MM.1S (cell line): ENCODE results near the gene GATAD2B.

Experiments
- DNase-seq: peaks from one replicate; pipeline ENCODE4 v3.0.0-alpha.2; 2015
- H2AFZ ChIP-seq: fragments of 300-600 bp; sonication (generic); 2 replicates; pipeline ENCODE4 v1.6.0; 2016; ENCODE audit warnings: antibody characterized with exemption, low read length
- H3F3A ChIP-seq: fragments of 300-600 bp; sonication (generic); 2 replicates; pipeline ENCODE4 v1.6.1; 2016; ENCODE audit warnings: mild to moderate bottlenecking, antibody characterized with exemption, low read length, moderate library complexity, mixed read lengths; ENCODE audit not compliant: insufficient read depth
- H3K27ac ChIP-seq: fragments of 300-600 bp; sonication (generic); 2 replicates; pipeline ENCODE4 v1.5.1; 2016; ENCODE audit warnings: mild to moderate bottlenecking, low read length
- H3K27me3 ChIP-seq: fragments of 300-600 bp; sonication (generic); replicated peaks from 2 replicates; pipeline ENCODE4 v1.6.0; 2016; ENCODE audit warnings: low read length; ENCODE audit not compliant: insufficient read depth
- H3K36me3 ChIP-seq: fragments of 300-600 bp; sonication (generic); replicated peaks from 2 replicates; pipeline ENCODE4 v1.6.1; 2016; ENCODE audit warnings: mild to moderate bottlenecking, low read length, mixed read lengths; ENCODE audit not compliant: insufficient read depth
- H3K4me1 ChIP-seq: fragments of 300-600 bp; sonication (generic); 2 replicates; pipeline ENCODE4 v1.6.1; 2016; ENCODE audit warnings: low read length, mixed read lengths
- H3K4me2 ChIP-seq: fragments of 300-600 bp; sonication (generic); 2 replicates; pipeline ENCODE4 v1.6.0; 2016; ENCODE audit warnings: low read depth, low read length
- H3K4me3 ChIP-seq: fragments of 300-600 bp; sonication (generic); 2 replicates; pipeline ENCODE4 v1.5.1; 2016; ENCODE audit warnings: low read length, mixed read lengths
- H3K79me2 ChIP-seq: fragments of 300-600 bp; sonication (generic); 2 replicates; pipeline ENCODE4 v1.6.1; 2016; ENCODE audit warnings: mixed run types, low read length, mixed read lengths
- H3K9ac ChIP-seq: fragments of 300-600 bp; sonication (generic); 2 replicates; pipeline ENCODE4 v1.6.1; 2016; ENCODE audit warnings: low read length, mixed read lengths
- H3K9me2 ChIP-seq: fragments of 300-600 bp; sonication (generic); replicated peaks from 2 replicates; pipeline ENCODE4 v1.6.1; 2016; ENCODE audit warnings: mild to moderate bottlenecking, low read length, mixed read lengths; ENCODE audit not compliant: insufficient read depth
- H3K9me3 ChIP-seq: fragments of 300-600 bp; sonication (generic); replicated peaks from 2 replicates; pipeline ENCODE4 v1.6.1; 2016; ENCODE audit warnings: mild to moderate bottlenecking, low read length, mixed read lengths; ENCODE audit not compliant: insufficient read depth
- H4K20me1 ChIP-seq: fragments of 300-600 bp; sonication (generic); 2 replicates; pipeline ENCODE4 v1.6.1; 2016; ENCODE audit warnings: mild to moderate bottlenecking, low read length, moderate library complexity, mixed read lengths; ENCODE audit not compliant: insufficient read depth
- CTCF ChIP-seq: fragments of 300-600 bp; sonication (generic); IDR thresholded peaks from 2 replicates; pipeline ENCODE4 v1.5.1; 2016; ENCODE audit warnings: antibody characterized with exemption, low read length, mixed read lengths
- EZH2 ChIP-seq: fragments of 300-600 bp; sonication (generic); optimal IDR thresholded peaks from 2 replicates; pipeline ENCODE3; 2017; ENCODE audit warnings: low read depth, mild to moderate bottlenecking, antibody characterized with exemption, low read length, mixed read lengths
- EZH2phosphoT487 ChIP-seq: fragments of 300-600 bp; sonication (generic); IDR thresholded peaks from 2 replicates; pipeline ENCODE4 v1.6.1; 2018; ENCODE audit warnings: antibody characterized with exemption, low read length

Gene GATAD2B

GRCh38 chr1:153933955-153934354, 11.2 kb upstream of the GATAD2B start:
- Histone ChIP-seq H3K4me2 (no peak overlapping the region), H4K20me1 (no peaks in the 10 kb centered on the region), H3K9me2 (no peaks in the 10 kb centered on the region), H3F3A (no peaks in the 10 kb centered on the region), H3K9ac (no peak overlapping the region), H3K36me3 (no peaks in the 10 kb centered on the region; the same call in none of the 2 replicates), H3K9me3 (no peaks in the 10 kb centered on the region), H3K79me2 (no peaks in the 10 kb centered on the region), H2AFZ (no peak overlapping the region), H3K27ac (no peak overlapping the region), H3K4me1 (no peaks in the 10 kb centered on the region), H3K27me3 (no peaks in the 10 kb centered on the region), H3K4me3 (no peak overlapping the region)
- TF ChIP-seq EZH2 (no peak), CTCF (no peak), EZH2phosphoT487 (no peak)
- DNase-seq = no peak

- peaks cover 1% of the 10 kb centered on the region; the same call in 1 of the 2 replicates for H3F3A ChIP-seq
- no peak overlapping the region for H3K9ac ChIP-seq
- H4K20me1 ChIP-seq = no peaks in the 10 kb centered on the region
Measured at GRCh38 chr1:153933430-153933829, 10.7 kb upstream of the GATAD2B start.

GRCh38 chr1:153932156-153933131, 9.7 kb upstream of the GATAD2B start:
- no peaks in the 10 kb centered on the region for H3K9me3 ChIP-seq
- H3K9me2 ChIP-seq = no peaks in the 10 kb centered on the region
- peaks cover 5% of the 10 kb centered on the region; the same call in 1 of the 2 replicates for H3F3A ChIP-seq
- no peaks in the 10 kb centered on the region; the same call in none of the 2 replicates for H3K36me3 ChIP-seq
- no peak overlapping the region for H3K27ac ChIP-seq
- no peak overlapping the region for H3K4me2 ChIP-seq
- no peaks in the 10 kb centered on the region for H3K4me1 ChIP-seq
- no peak for DNase-seq
- H3K4me3 ChIP-seq = no peak overlapping the region
- no peak overlapping the region for H2AFZ ChIP-seq
- no peaks in the 10 kb centered on the region for H4K20me1 ChIP-seq
- H3K27me3 ChIP-seq = no peaks in the 10 kb centered on the region
- no peak overlapping the region for H3K9ac ChIP-seq
- TF ChIP-seq CTCF (no peak), EZH2 (no peak), EZH2phosphoT487 (no peak)
- no peaks in the 10 kb centered on the region for H3K79me2 ChIP-seq

More at GRCh38 chr1:153933430-153933829, 10.7 kb upstream of the GATAD2B start:
- Histone ChIP-seq H3K9me2 (no peaks in the 10 kb centered on the region), H2AFZ (no peak overlapping the region), H3K4me3 (no peak overlapping the region), H3K36me3 (no peaks in the 10 kb centered on the region; the same call in none of the 2 replicates), H3K27me3 (no peaks in the 10 kb centered on the region), H3K4me1 (no peaks in the 10 kb centered on the region), H3K27ac (no peak overlapping the region), H3K9me3 (no peaks in the 10 kb centered on the region), H3K4me2 (no peak overlapping the region), H3K79me2 (no peaks in the 10 kb centered on the region)
- DNase-seq = no peak
- TF ChIP-seq EZH2 = no peak
- no peak for TF ChIP-seq EZH2phosphoT487
- no peak for TF ChIP-seq CTCF
